CD4-positive, alpha-beta T cell (primary cell): Measurements from ENCODE around the gene SELPLG. TPM values are rescaled to one million over a fixed set of nuclear protein-coding genes. Genes with fewer than 3 reads are reported as not detected.

Source experiments
- ATAC-seq: fragments of 200-7000 bp; cut with Tn5 transposase; one replicate; pipeline ENCODE4 v1.10.0; 2022; ENCODE audit warnings: mild to moderate bottlenecking; ENCODE audit not compliant: poor library complexity
- CTCF ChIA-PET: fragments of 350-600 bp; sonication (Branson Sonifier 250); formaldehyde crosslinking; loops from one replicate; lab custom pipeline; 2021; ENCODE audit warnings: antibody characterized with exemption, inconsistent platforms; lab: Charles Lee
- POLR2A ChIA-PET: fragments of 350-600 bp; sonication (Branson Sonifier 250); formaldehyde crosslinking; loops from one replicate; lab custom pipeline; 2021; ENCODE audit warnings: antibody characterized with exemption, inconsistent platforms; lab: Charles Lee
- DNase-seq, 14 experiments: peaks; one replicate each; pipeline ENCODE4 v3.0.0-alpha.2; 2013 to 2020; ENCODE audit warnings: mixed read lengths in 2 of 14
- H3K27ac ChIP-seq, 2 donors: one replicate each; pipeline versions ENCODE4 v1.5.1 to v1.7.0; 2013; ENCODE audit warnings: low read length in 2 of 2, low read depth in 1 of 2, mild to moderate bottlenecking in 1 of 2
- H3K27me3 ChIP-seq, 2 experiments: 1 replicate in 1 of 2; 2 replicates in 1 of 2; pipeline versions ENCODE4 v1.6.1 to v1.7.0; 2013; ENCODE audit warnings: low read length in 2 of 2, control low read depth in 1 of 2, mild to moderate bottlenecking in 1 of 2, moderate library complexity in 1 of 2; ENCODE audit not compliant: insufficient read depth in 2 of 2, control insufficient read depth in 1 of 2
- H3K36me3 ChIP-seq: one replicate; pipeline ENCODE4 v1.6.1; 2013; ENCODE audit warnings: low read length, control low read depth; ENCODE audit not compliant: insufficient read depth
- H3K4me1 ChIP-seq: one replicate; pipeline ENCODE4 v1.6.1; 2013; ENCODE audit warnings: low read length, control low read depth; ENCODE audit not compliant: insufficient read depth
- H3K4me3 ChIP-seq: one replicate; pipeline ENCODE4 v1.5.1; 2013; ENCODE audit warnings: mild to moderate bottlenecking, low read length, moderate library complexity
- H3K9me3 ChIP-seq, 2 experiments: 1 replicate in 1 of 2; 2 replicates in 1 of 2; pipeline versions ENCODE4 v1.6.1 to v1.7.0; 2013; ENCODE audit warnings: low read length in 2 of 2, mild to moderate bottlenecking in 2 of 2, control low read depth in 1 of 2, moderate library complexity in 1 of 2; ENCODE audit not compliant: control insufficient read depth in 1 of 2, insufficient read depth in 1 of 2
- H3K27ac Mint-ChIP-seq: one replicate; pipeline ENCODE4 v1.8.0; 2020; ENCODE audit warnings: mixed read lengths
- H3K27me3 Mint-ChIP-seq: one replicate; pipeline ENCODE4 v1.8.0; 2021; ENCODE audit warnings: mixed read lengths
- H3K36me3 Mint-ChIP-seq: one replicate; pipeline ENCODE4 v1.8.0; 2021; ENCODE audit warnings: low read depth, mixed read lengths
- H3K4me1 Mint-ChIP-seq: one replicate; pipeline ENCODE4 v1.8.0; 2021; ENCODE audit warnings: low read depth, mixed read lengths
- H3K4me3 Mint-ChIP-seq: one replicate; pipeline ENCODE4 v1.8.0; 2020; ENCODE audit warnings: mild to moderate bottlenecking, mixed read lengths
- H3K9me3 Mint-ChIP-seq: one replicate; pipeline ENCODE4 v1.8.0; 2020; ENCODE audit warnings: mixed read lengths
- intact Hi-C, 2 experiments: fragments of 100-400 bp; cut with DNase I in 1 of 2; cut with micrococcal nuclease in 1 of 2; formaldehyde crosslinking; loops; one replicate each; pipeline versions ENCODE4 v1.15.1 to v1.9.0; 2023 to 2025; cut with DNase I, micrococcal nuclease
- total RNA-seq, 174 experiments: library from RNA in 2 of 174; stranded (reverse) in 2 of 174; gene quantifications; one replicate each; pipeline ENCODE4 v1.2.3 and lab custom pipeline; 2021 to 2026
- TF ChIP-seq, protein P1 (sequence below): fragments of 200-600 bp; IDR thresholded peaks from one replicate; pipeline ENCODE4 v1.8.0; 2022; ENCODE audit warnings: antibody characterized with exemption, mild to moderate bottlenecking

The SELPLG gene
- total RNA-seq, 2 experiments from 2014 or later: 25.7 to 27.8 TPM

DNA sequence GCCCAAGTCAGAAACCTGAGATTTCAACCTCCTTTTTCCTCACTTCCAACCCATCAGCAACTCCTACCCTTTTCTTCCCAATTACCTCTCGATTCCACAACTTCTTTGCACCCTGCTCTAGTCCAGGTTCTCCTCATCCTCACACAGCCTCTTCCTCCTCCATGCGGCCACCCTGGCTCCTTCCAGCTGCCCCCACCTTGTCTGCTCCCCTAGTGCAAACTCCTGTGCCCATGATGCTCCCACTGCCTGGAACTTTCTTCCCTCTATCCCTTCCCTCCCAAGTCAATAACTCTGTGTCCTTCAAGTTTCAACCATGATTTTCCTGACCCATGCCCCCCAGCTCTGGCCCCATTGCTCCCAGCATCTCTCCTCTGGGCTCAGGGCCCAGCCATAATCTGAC, 17.3 kb downstream of the SELPLG start:
- Histone ChIP-seq H3K4me1 (peaks cover 59% of the 10 kb centered on the region), H3K9me3 (peaks cover 0 to 12% of the 10 kb centered on the region in 2 experiments), H3K4me3 (no peak overlapping the region), H3K27ac (peak overlapping the region; percentile 61 to 80), H3K27me3 (no peaks in the 10 kb centered on the region), H3K36me3 (peaks cover 21% of the 10 kb centered on the region)
- ChIA-PET POLR2A (interaction anchor here (1.9 to 8.6 kb wide), 8 partner anchors 16 to 119 kb away, joined by 5 to 186 read pairs (median 28); partner anchors contain the start of genes ISCU, SART3 and SELPLG), CTCF (interaction anchor here (5.0 to 7.0 kb wide), 3 partner anchors 15 to 189 kb away, joined by 35 to 128 read pairs (median 102); partner anchors contain the start of genes ISCU and SELPLG)
- peaks cover 53% of the 10 kb centered on the region for H3K36me3 Mint-ChIP-seq
- peaks cover 54% of the 10 kb centered on the region for H3K4me1 Mint-ChIP-seq
- H3K9me3 Mint-ChIP-seq: no peaks in the 10 kb centered on the region
- no peak overlapping the region for H3K4me3 Mint-ChIP-seq
- TF ChIP-seq, protein P1, sequence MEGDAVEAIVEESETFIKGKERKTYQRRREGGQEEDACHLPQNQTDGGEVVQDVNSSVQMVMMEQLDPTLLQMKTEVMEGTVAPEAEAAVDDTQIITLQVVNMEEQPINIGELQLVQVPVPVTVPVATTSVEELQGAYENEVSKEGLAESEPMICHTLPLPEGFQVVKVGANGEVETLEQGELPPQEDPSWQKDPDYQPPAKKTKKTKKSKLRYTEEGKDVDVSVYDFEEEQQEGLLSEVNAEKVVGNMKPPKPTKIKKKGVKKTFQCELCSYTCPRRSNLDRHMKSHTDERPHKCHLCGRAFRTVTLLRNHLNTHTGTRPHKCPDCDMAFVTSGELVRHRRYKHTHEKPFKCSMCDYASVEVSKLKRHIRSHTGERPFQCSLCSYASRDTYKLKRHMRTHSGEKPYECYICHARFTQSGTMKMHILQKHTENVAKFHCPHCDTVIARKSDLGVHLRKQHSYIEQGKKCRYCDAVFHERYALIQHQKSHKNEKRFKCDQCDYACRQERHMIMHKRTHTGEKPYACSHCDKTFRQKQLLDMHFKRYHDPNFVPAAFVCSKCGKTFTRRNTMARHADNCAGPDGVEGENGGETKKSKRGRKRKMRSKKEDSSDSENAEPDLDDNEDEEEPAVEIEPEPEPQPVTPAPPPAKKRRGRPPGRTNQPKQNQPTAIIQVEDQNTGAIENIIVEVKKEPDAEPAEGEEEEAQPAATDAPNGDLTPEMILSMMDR: no peak
- DNase-seq: no peak
- H3K27me3 Mint-ChIP-seq: no peaks in the 10 kb centered on the region
- no peak for ATAC-seq
- intact Hi-C loops: loop anchor here in 1 of 2 experiments (5.0 kb wide), 1 partner anchor 99 kb away; the partner anchor contains the start of gene FICD
- peak overlapping the region; percentile 84 for H3K27ac Mint-ChIP-seq

DNA sequence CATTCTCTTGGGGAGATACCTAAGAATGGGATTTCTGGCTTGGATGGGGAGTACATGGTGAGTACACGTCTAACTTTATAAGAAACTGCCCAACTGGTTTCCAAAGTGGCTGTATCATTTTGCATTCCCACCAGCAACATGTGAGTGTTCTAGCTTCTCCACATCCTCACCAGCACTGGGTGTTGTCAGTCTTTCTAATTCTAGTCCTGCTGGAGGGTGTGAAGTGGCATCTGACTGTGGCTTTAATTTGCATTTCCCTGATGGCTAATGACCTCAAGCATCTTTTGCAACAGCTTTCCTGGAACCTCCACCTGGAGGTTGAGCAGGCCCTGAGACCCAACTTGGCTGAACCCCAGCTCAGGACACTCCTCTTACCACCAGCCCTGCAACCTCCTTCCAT, 17.8 kb downstream of the SELPLG start:
- Mint-ChIP-seq H3K9me3 (no peaks in the 10 kb centered on the region), H3K27ac (peak overlapping the region; percentile 84), H3K36me3 (peaks cover 49% of the 10 kb centered on the region), H3K4me1 (peaks cover 50% of the 10 kb centered on the region), H3K27me3 (no peaks in the 10 kb centered on the region), H3K4me3 (no peak overlapping the region)
- CTCF ChIA-PET: interaction anchor here (5.0 to 7.0 kb wide), 3 partner anchors 16 to 189 kb away, joined by 35 to 128 read pairs (median 102); partner anchors contain the start of genes ISCU and SELPLG
- peaks cover 55% of the 10 kb centered on the region for H3K4me1 ChIP-seq
- DNase-seq (no peak), ATAC-seq (no peak)
- H3K27me3 ChIP-seq: no peaks in the 10 kb centered on the region
- H3K27ac ChIP-seq: peak overlapping the region in 1 of 2 donors; percentile 80
- TF ChIP-seq, protein P1: no peak
- H3K9me3 ChIP-seq: peaks cover 0 to 12% of the 10 kb centered on the region in 2 experiments
- POLR2A ChIA-PET: interaction anchor here (3.5 to 8.6 kb wide), 5 partner anchors 16 to 55 kb away, joined by 19 to 186 read pairs (median 43); partner anchors contain the start of genes ISCU, SART3 and SELPLG
- intact Hi-C loops: loop anchor here in 1 of 2 experiments (1.0 to 5.0 kb wide), 2 partner anchors 47 to 99 kb away; partner anchors contain the start of gene FICD
- H3K36me3 ChIP-seq: peaks cover 17% of the 10 kb centered on the region
- no peak overlapping the region for H3K4me3 ChIP-seq

DNA sequence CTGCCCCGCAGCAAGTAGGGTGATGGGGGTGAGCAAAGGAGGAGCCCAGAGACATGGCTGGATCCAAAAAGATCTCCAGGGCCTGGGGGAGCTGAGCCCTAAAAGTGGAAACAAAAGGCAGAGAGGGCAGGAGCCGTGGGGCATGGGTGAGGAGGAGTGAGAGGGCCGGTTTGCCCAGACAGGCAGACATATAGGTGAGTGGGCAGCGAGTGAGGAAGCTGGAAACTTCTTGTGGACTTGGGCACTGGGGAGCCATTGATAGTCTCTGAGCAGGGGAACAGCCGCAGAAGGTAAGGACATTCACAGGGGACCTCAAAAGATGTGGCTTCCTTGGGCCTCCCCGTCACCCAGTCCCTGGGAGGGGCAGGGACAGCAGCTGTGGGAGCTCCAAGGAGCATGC, 19.1 kb downstream of the SELPLG start:
- no peaks in the 10 kb centered on the region for H3K27me3 Mint-ChIP-seq
- TF ChIP-seq, protein P1: no peak
- Histone ChIP-seq H3K27me3 (no peaks in the 10 kb centered on the region), H3K27ac (peak overlapping the region in 1 of 2 donors; percentile 23), H3K4me3 (no peak overlapping the region), H3K4me1 (peaks cover 48% of the 10 kb centered on the region), H3K36me3 (peaks cover 5% of the 10 kb centered on the region), H3K9me3 (peaks cover 0 to 12% of the 10 kb centered on the region in 2 experiments)
- CTCF ChIA-PET: interaction anchor here (5.0 to 6.5 kb wide), 2 partner anchors 48 to 190 kb away, joined by 35 to 102 read pairs; partner anchors contain the start of gene ISCU
- H3K4me3 Mint-ChIP-seq: no peak overlapping the region
- peaks cover 37% of the 10 kb centered on the region for H3K36me3 Mint-ChIP-seq
- intact Hi-C loops: loop anchor here in 1 of 2 experiments (1.0 to 5.0 kb wide), 2 partner anchors 45 to 97 kb away; partner anchors contain the start of gene FICD
- ATAC-seq: no peak
- no peak for DNase-seq
- peaks cover 43% of the 10 kb centered on the region for H3K4me1 Mint-ChIP-seq
- H3K9me3 Mint-ChIP-seq: no peaks in the 10 kb centered on the region
- peak overlapping the region; percentile 84 for H3K27ac Mint-ChIP-seq
- POLR2A ChIA-PET: interaction anchor here (8.6 kb wide), 1 partner anchor 17 kb away, joined by 186 read pairs; the partner anchor contains the start of gene SELPLG
